Transverse colon (tissue), 4 donors: ENCODE results near the gene CYP27A1. TPM values are rescaled to one million over a fixed set of nuclear protein-coding genes. Genes with fewer than 3 reads are reported as not detected.
A peak's percentile ranks its signal among the peaks of the same experiment; 100 is the strongest.

Experiments
- DNase-seq: peaks from one replicate; pipeline ENCODE4 v3.0.0-alpha.2; 2019
- H3K27ac ChIP-seq, 4 donors: fragments of 200-600 bp; sonication (generic); 2 replicates each; pipeline ENCODE4 v1.5.1; 2016 to 2018; ENCODE audit warnings: inconsistent platforms in 4 of 4
- H3K27me3 ChIP-seq: fragments of 200-600 bp; sonication (generic); 2 replicates; pipeline ENCODE4 v1.5.1; 2017; ENCODE audit warnings: inconsistent platforms
- H3K36me3 ChIP-seq, 4 donors: fragments of 200-600 bp; sonication (generic); 2 replicates each; pipeline ENCODE4 v1.5.1; 2017 to 2019; ENCODE audit warnings: inconsistent platforms in 4 of 4
- H3K4me1 ChIP-seq, 4 donors: fragments of 200-600 bp; sonication (generic); 2 replicates each; pipeline ENCODE4 v1.5.1; 2017 to 2020; ENCODE audit warnings: inconsistent platforms in 4 of 4
- H3K4me3 ChIP-seq, 4 donors: fragments of 200-600 bp; sonication (generic); 1 replicate in 1 of 4; 2 replicates in 3 of 4; pipeline versions ENCODE4 v1.5.1 to v1.6.1; 2017 to 2019; ENCODE audit warnings: inconsistent platforms in 4 of 4
- H3K9me3 ChIP-seq, 2 donors: fragments of 200-600 bp; sonication (generic); 2 replicates each; pipeline ENCODE4 v1.5.1; 2017 to 2019; ENCODE audit warnings: inconsistent platforms in 2 of 2
- EP300 ChIP-seq: sonication (generic); formaldehyde crosslinking; IDR thresholded peaks from one replicate; pipeline ENCODE4 v1.6.1; 2017; ENCODE audit warnings: antibody characterized with exemption, low read depth
- POLR2A ChIP-seq: fragments of 450-650 bp; IDR thresholded peaks from one replicate; pipeline ENCODE4 v1.6.1; 2016; ENCODE audit warnings: antibody characterized with exemption, mild to moderate bottlenecking, moderate library complexity
- POLR2AphosphoS5 ChIP-seq, 3 donors: sonication (generic); formaldehyde crosslinking; IDR thresholded peaks; one replicate each; pipeline ENCODE4 v1.6.1; 2016; ENCODE audit warnings: antibody characterized with exemption in 3 of 3
- WGBS, 2 donors: methylation state at CpG; one replicate each; pipeline ENCODE4 v1.1.5; 2018; ENCODE audit warnings: low coverage in 1 of 2; 5-methylcytosine and 5-hydroxymethylcytosine counted together
- in situ Hi-C, 4 donors: fragments of 200-750 bp; cut with MboI; loops; one replicate each; pipeline versions ENCODE4 v1.15.0 to v1.15.1; 2017; ENCODE audit warnings: low sequenced_read_pairs in 3 of 4, low pct_ligation_motif_present in 1 of 4, low pct_unique_long_range_greater_than_20kb in 1 of 4
- intact Hi-C: fragments of 100-400 bp; cut with DNase I; formaldehyde crosslinking; loops from one replicate; pipeline ENCODE4 v1.15.1; 2023; ENCODE audit warnings: low total_unique reads
- total RNA-seq, 4 donors: library from RNA; depleted of rRNA; stranded (reverse); fragments of >200 nt; gene quantifications; one replicate each; pipeline ENCODE4 v1.1.0, GENCODE V29; 2016
- TF ChIP-seq, protein P1 (sequence below), 5 experiments: fragments of 200-600 bp in 3 of 5; fragments of 450-650 bp in 2 of 5; sonication (generic) in 3 of 5; IDR thresholded peaks; 1 replicate in 2 of 5; 2 replicates in 3 of 5; pipeline ENCODE4 v1.5.1; 2016 to 2017; ENCODE audit warnings: antibody characterized with exemption in 5 of 5, inconsistent platforms in 3 of 5, mild to moderate bottlenecking in 2 of 5, moderate library complexity in 1 of 5

CYP27A1 gene
- total RNA-seq, 4 donors from 2014 or later: 48.3 to 159 (median 75.5) TPM

DNA sequence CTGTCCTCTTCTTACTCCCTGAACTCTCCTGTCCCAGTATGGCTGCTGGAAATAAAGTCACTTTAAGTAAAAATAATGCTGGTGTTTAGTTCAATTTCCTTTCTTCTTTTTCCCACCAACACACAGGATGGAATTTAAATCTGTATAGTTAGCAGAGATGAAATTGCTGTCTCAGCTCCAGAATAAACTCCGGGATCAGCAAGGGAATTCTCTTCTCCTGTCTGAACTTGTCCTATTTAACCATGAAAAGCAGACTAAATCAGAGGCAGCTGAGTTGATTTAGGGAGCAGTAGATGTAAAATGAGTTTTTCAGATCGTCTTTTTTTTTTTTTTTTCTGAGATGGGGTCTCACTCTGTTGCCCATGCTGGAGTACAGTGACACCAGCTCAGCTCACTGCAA is 45.4 kb upstream of the CYP27A1 start:
- intact Hi-C loops (no loop called here), in situ Hi-C loops (loop anchor here in 2 of 4 donors (10.0 to 25.0 kb wide), 2 partner anchors 98 to 101 kb away; partner anchors contain the start of gene PRKAG3 (in 2 of the 2))
- H3K27ac ChIP-seq: no peak overlapping the region

DNA sequence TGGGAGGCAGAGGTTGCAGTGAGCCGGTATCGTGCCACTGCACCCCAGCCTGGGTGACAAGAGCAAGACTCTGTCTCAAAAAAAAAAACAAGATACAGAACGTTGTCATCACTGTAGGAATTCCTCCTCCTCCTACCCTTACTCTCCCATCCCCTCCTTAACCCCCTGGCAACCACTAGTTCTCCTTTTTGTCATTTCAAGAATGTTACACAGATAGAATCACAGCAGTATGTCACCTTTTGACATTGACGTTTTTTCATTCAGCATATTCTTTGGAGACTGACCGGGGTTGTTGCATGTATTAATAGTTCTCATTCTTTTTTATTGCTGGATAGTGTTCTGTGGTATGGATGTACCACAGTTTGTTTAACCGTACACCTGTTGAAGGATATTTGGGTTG is 38.9 kb upstream of the CYP27A1 start:
- DNase-seq: no peak
- no peaks in the 10 kb centered on the region for H3K4me1 ChIP-seq
- no peak overlapping the region for H3K4me3 ChIP-seq
- intact Hi-C loops: no loop called here
- 70 to 76% methylated on average over 6 of the region's 6 CpGs for WGBS, 2 donors
- TF ChIP-seq POLR2AphosphoS5 (IDR thresholded peaks at IDR 0.05) (no peak), EP300 (no peak), POLR2A (no peak)
- TF ChIP-seq, protein P1, sequence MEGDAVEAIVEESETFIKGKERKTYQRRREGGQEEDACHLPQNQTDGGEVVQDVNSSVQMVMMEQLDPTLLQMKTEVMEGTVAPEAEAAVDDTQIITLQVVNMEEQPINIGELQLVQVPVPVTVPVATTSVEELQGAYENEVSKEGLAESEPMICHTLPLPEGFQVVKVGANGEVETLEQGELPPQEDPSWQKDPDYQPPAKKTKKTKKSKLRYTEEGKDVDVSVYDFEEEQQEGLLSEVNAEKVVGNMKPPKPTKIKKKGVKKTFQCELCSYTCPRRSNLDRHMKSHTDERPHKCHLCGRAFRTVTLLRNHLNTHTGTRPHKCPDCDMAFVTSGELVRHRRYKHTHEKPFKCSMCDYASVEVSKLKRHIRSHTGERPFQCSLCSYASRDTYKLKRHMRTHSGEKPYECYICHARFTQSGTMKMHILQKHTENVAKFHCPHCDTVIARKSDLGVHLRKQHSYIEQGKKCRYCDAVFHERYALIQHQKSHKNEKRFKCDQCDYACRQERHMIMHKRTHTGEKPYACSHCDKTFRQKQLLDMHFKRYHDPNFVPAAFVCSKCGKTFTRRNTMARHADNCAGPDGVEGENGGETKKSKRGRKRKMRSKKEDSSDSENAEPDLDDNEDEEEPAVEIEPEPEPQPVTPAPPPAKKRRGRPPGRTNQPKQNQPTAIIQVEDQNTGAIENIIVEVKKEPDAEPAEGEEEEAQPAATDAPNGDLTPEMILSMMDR (IDR thresholded peaks at IDR 0.05): no peak
- no peaks in the 10 kb centered on the region for H3K27me3 ChIP-seq
- in situ Hi-C loops: loop anchor here in 1 of 4 donors (25.0 kb wide), 1 partner anchor 94 kb away; the partner anchor contains the start of gene PRKAG3
- no peaks in the 10 kb centered on the region for H3K9me3 ChIP-seq
- peaks cover 0 to 37% (median 15%) of the 10 kb centered on the region in 4 donors for H3K36me3 ChIP-seq
- H3K27ac ChIP-seq: no peak overlapping the region

More for the DNA sequence above, 45.4 kb upstream of the CYP27A1 start:
- no peak for TF ChIP-seq EP300
- no peak for TF ChIP-seq POLR2AphosphoS5 (IDR thresholded peaks at IDR 0.05)
- peaks cover 0 to 14% (median 7%) of the 10 kb centered on the region in 4 donors for H3K36me3 ChIP-seq
- no peaks in the 10 kb centered on the region for H3K9me3 ChIP-seq
- no peaks in the 10 kb centered on the region for H3K27me3 ChIP-seq
- DNase-seq: no peak
- H3K4me1 ChIP-seq: peaks cover 3 to 26% (median 16%) of the 10 kb centered on the region in 4 donors
- 94 to 95% methylated on average over 2 of the region's 2 CpGs for WGBS, 2 donors
- H3K4me3 ChIP-seq: no peak overlapping the region

DNA sequence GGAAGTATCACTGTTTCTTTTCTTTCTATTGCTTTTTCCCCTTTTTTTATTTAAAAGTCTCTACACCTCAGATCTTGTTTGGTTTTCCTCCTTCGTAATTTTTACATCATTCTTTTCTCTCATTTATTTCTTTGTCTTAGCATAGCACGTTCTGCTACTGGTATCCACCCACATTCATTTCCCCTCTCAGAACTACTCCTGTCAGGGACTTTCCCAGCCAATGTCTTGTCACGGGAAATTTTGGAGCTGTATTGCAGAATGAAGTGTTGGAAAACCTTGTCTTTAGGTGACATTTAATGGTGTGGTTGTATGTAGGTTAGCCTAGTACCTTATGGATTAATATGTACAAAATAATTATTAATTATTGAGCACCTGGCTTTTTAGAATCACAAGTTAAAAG is 37.3 kb upstream of the CYP27A1 start:
- TF ChIP-seq, protein P1 (IDR thresholded peaks at IDR 0.05): no peak
- no peak for TF ChIP-seq EP300
- no peak for TF ChIP-seq POLR2A
- no peak for TF ChIP-seq POLR2AphosphoS5 (IDR thresholded peaks at IDR 0.05)
- no peaks in the 10 kb centered on the region for H3K4me1 ChIP-seq
- no peak overlapping the region for H3K4me3 ChIP-seq
- no peak for DNase-seq
- intact Hi-C loops: no loop called here
- H3K27ac ChIP-seq: no peak overlapping the region
- WGBS, 2 donors: 56 to 63% methylated on average over 3 of the region's 3 CpGs
- peaks cover 0 to 39% (median 11%) of the 10 kb centered on the region in 4 donors for H3K36me3 ChIP-seq
- in situ Hi-C loops: loop anchor here in 1 of 4 donors (25.0 kb wide), 1 partner anchor 93 kb away; the partner anchor contains the start of gene PRKAG3
- H3K27me3 ChIP-seq: no peaks in the 10 kb centered on the region
- no peaks in the 10 kb centered on the region for H3K9me3 ChIP-seq

DNA sequence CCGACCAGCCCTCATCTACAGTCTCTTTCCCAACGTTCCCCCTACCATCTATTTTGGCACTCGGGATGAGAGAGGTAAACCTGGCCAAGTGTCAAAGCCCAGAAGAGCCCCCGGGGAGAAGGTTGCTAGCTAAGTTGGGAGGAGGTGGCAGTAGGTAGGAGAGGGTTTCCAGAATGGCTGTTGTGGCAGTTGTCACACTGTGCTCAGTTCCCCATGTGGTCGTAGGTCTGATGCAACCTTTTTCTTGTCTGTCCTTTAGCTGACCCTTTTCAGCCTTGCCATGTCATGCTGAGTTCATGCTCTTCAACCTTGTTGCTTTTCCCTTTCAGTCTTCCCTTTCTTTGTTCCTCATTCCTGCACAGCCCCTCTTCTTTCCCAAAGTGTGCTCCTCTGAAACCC is 36.8 kb upstream of the CYP27A1 start:
- intact Hi-C loops (no loop called here), in situ Hi-C loops (loop anchor here in 1 of 4 donors (25.0 kb wide), 1 partner anchor 92 kb away; the partner anchor contains the start of gene PRKAG3)
- H3K36me3 ChIP-seq: peaks cover 0 to 44% (median 13%) of the 10 kb centered on the region in 4 donors
- H3K9me3 ChIP-seq: no peaks in the 10 kb centered on the region
- no peaks in the 10 kb centered on the region for H3K27me3 ChIP-seq
- TF ChIP-seq, protein P1 (IDR thresholded peaks at IDR 0.05): no peak
- TF ChIP-seq POLR2AphosphoS5 (IDR thresholded peaks at IDR 0.05): no peak
- no peak for TF ChIP-seq EP300
- no peak for TF ChIP-seq POLR2A
- WGBS, 2 donors: 80 to 91% methylated on average over 4 to 5 of the region's 5 CpGs
- H3K4me1 ChIP-seq: no peaks in the 10 kb centered on the region
- no peak for DNase-seq
- peak overlapping the region in 2 of 4 donors; percentile 14 to 45 for H3K27ac ChIP-seq
- no peak overlapping the region for H3K4me3 ChIP-seq
